ENCODE measurements around the gene TGM5.
"Not testable (repeated sequence)": the region's sequence is repeated elsewhere in the genome, so short reads cannot be mapped to it uniquely, and the experiment has no call there.

Gene TGM5

DNA sequence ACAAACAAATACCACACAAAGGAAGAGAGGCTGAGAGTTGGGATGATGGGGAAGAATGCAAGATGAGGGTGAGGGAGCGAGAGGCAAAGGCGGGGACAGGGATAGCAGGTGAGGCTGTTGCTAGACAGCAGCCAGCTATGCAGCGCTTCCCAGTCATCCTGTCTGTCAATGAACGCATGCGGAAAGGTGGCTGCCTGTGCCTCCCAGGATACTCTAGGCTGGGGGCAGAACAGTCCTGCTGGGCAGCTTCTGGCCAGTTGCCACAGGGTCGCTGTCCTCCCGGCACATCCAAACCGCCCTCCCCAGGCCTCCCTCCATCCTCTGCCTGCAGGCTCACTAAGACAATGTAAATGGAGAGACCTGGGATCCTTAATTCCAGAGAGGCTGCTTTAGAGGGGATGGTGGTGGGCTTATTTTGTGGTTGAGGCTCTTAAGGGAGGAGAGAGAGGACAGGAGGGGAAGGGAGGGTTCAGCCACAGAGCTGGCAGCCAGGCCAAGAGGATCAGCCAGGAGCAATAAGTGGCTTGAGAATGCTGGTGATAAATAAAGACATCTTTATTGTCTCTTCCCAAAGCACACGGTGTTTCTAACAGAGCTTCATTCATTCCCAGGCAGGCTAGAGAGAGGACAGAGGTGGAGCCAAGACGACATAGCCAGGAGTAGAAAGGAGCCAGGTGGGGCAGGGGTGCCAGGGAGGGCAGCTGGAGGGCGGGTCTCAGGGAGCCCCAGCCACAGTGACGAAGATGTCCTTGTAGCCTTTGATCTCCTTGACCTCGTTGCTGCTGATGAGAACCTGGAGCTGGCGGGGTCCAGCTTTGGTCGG is 9.2 kb upstream of the TGM5 start:
- DNase-seq: no peak

GRCh38 chr15:43274136-43274535 is 7.4 kb upstream of the TGM5 start:
- no peak for DNase-seq

GRCh38 chr15:43273243-43273642 is 6.5 kb upstream of the TGM5 start:
- no peak for DNase-seq

- not testable (repeated sequence) for DNase-seq
Observed at GRCh38 chr15:43271908-43272307, 5.2 kb upstream of the TGM5 start.

DNA sequence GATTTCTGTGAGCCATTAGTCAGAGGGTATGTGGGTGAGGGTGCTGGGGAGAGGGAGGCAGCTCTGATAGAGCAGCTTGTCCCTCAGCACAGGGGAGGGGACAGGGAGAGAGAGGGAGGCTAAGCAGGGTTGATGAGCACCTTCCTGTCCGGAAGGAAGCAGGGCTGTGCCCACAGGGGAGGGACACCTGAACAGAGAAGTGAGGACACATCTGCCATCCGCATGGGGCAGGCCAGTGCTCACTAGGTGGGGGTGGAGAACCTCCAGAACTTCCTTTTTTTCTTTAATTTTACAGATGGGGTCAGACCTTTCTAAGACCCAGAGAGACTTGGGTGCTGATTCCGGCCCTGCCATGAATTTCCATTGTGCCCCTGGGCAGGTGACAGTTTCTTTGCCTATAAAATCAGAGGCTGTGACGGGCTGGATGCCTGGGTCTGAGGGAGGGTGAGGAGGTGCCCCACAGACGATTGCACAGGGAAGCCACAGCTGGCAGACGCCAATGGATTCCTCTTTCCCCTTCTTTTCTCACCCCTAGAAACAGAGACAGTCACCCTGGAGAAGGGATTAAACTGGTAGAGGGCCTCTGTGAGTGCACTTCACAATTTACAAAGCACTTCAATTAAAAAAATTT is 4.1 kb upstream of the TGM5 start:
- DNase-seq: no peak

GRCh38 chr15:43270113-43270665 is 3.5 kb upstream of the TGM5 start:
- DNase-seq: no peak

- no peak for DNase-seq
Observed at GRCh38 chr15:43268111-43269105, 1.7 kb upstream of the TGM5 start.

GRCh38 chr15:43267439-43267838 is 711 bp upstream of the TGM5 start:
- DNase-seq: no peak

DNA sequence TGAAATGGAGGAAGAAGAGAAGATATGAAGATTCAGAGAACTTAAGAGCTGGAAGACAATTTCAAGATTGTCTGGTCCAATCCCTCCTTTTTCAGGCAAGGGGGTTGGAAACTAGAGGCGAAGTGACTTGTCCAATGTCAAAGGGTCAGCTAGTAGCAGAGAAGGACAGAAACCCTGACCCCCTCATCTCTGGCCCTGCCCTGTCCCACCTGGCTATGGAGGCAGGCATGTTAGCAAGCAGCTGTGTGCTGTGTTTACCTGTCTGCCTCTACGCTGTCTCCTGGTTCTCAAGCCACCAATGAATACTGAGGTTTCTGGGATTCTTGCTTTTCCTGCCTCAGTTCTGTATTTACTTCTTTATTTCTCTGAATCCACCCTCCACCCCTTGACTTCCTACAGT is 342 bp downstream of the TGM5 start:
- DNase-seq: no peak

GRCh38 chr15:43260011-43260615 is 6.6 kb downstream of the TGM5 start:
- no peak for DNase-seq

GRCh38 chr15:43258781-43259180 is 7.9 kb downstream of the TGM5 start:
- no peak for DNase-seq

GRCh38 chr15:43256341-43256740 is 10.4 kb downstream of the TGM5 start:
- DNase-seq: no peak

GRCh38 chr15:43255376-43255775 is 11.4 kb downstream of the TGM5 start:
- no peak for DNase-seq

DNA sequence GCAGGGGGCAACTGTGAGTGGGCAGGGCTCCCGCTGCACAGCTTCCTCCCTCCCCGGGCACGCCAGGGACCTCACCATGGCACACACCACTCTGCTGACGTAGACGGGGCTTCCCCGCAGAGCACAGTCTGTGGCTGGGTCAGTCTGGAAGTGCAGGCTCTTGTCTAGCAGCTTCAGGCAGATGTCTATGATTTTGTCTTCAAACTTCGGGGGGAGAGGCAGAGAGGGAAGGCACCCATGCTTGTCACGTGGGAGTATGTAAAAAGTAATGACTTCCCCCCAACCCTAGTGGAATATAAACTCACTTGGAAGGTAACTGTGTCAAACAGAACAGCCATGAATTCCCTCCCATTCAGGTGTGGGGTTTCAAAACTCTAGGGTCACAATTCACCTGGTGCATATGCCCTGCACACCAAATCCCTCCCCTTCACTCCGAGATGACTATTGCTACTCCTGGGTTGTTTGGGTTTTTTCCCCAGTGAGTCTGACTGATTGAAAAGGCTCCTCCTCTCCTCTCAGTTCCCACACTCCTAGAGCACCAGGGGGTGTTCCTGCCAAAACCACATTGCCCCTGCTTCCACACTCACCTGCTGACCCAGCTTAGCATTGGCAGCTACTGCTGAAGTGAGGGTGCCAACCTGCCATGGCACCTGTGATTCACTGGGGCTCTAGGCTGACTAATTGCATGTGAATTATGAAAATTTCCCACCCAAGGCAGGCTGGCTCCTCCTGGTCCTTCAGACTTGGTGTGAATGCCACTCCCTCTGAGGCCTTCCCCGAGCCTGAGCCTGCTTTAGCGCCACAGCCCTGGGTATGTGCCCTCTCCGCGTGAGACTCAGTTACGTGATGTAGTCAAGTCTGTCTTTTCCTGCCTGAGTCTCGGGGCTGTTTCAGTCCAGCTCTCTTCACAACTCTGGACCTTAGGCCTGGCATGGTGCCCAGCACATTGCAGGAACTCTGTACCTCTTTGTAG is 13.0 kb downstream of the TGM5 start:
- DNase-seq: no peak

- DNase-seq: no peak
Observed at GRCh38 chr15:43251871-43252250, 14.9 kb downstream of the TGM5 start.

DNA sequence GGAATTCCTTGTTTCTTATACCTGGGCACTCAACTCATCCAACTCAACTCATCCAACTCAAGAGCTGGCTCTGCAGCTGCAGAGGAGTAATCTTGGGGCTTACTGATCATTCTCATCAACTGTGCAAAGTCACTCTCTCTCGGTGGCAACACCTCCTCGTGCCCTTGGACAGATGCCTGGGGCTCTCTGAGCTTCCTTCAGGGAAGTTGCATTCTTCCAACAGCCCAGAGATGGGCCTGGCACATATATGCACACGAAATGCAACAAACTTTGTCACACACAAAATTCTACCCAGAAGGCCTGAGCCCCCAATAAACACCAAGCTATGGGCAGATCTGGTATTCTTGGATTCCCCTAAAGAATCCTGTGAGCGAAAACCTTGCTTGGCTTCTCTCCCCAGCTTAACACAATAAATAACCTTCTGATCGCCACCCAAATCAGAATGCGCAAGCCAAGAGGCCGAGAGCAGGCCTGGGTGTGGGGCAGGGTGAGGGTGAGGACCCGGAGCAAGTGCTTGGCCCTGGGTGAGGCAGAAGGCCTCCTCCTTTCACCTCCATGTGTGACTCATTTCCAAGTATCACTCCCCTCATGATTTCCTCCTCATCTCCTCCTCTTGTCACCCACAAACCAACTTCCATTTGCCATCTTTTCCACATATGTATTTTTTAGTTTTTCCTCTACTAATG is 15.4 kb downstream of the TGM5 start:
- no peak for DNase-seq

DNA sequence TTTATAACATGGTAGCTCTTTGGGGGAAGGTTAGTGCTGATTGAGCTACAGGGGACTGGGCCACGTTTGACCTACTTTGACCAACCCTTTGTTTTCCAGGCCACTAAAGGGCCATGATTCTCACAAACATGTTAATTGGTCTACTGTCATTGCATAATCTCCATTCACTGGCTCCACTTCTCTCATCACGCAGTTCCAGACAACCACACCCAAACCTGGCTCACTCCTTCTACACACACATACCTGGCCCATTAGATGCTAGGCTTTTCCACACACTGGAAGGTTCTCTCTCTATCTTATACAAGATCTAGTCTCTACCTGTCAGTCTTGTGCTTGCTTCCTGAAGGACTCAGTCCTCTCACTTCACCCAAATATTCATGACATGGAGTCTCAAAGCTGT is 15.9 kb downstream of the TGM5 start:
- DNase-seq: no peak

GRCh38 chr15:43249699-43250203 is 17.0 kb downstream of the TGM5 start:
- no peak for DNase-seq

DNA sequence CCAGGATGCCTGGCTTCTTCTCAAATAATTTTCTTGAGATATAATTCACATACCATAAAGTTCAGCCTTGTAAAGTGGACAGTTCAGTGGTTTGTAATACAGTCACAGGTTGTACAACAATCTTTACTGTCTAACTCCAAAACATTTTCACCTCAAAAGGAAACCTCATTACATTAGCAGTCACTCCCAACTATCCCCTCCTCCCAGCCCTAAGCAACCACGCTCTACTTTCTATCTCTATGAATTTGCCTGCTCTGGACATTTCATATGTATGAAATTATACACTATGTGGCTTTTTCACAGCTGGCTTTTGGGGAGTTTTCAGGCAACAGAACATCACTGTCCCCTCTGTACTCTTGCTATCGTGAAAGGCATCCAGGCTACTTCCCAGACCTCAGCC is 17.5 kb downstream of the TGM5 start:
- no peak for DNase-seq

- no peak for DNase-seq
Observed at GRCh38 chr15:43246261-43246774, 20.4 kb downstream of the TGM5 start.

Data from 8988T (cell line).